Duodenal mucosa (tissue), 2 donors: ENCODE data around the gene MEAK7.

Experiments used
- H3K27ac ChIP-seq: one replicate; pipeline ENCODE4 v1.7.0; 2013; ENCODE audit warnings: low read depth, low read length
- H3K27me3 ChIP-seq, 2 donors: one replicate each; pipeline ENCODE4 v1.7.0; 2013; ENCODE audit warnings: low read length in 2 of 2, control low read depth in 1 of 2; ENCODE audit not compliant: insufficient read depth in 2 of 2, control insufficient read depth in 1 of 2
- H3K36me3 ChIP-seq, 2 donors: one replicate each; pipeline ENCODE4 v1.7.0; 2013; ENCODE audit warnings: low read length in 2 of 2, control low read depth in 1 of 2; ENCODE audit not compliant: insufficient read depth in 2 of 2, control insufficient read depth in 1 of 2
- H3K4me1 ChIP-seq, 2 donors: one replicate each; pipeline ENCODE4 v1.7.0; 2013; ENCODE audit warnings: low read length in 2 of 2, control low read depth in 1 of 2; ENCODE audit not compliant: insufficient read depth in 2 of 2, control insufficient read depth in 1 of 2
- H3K4me3 ChIP-seq, 2 donors: one replicate each; pipeline ENCODE4 v1.7.0; 2013; ENCODE audit warnings: low read length in 2 of 2, low read depth in 1 of 2
- H3K9ac ChIP-seq, 2 donors: one replicate each; pipeline ENCODE4 v1.7.0; 2013; ENCODE audit warnings: low read length in 2 of 2, low read depth in 1 of 2
- H3K9me3 ChIP-seq, 2 donors: one replicate each; pipeline ENCODE4 v1.7.0; 2013; ENCODE audit warnings: low read length in 2 of 2, control low read depth in 1 of 2; ENCODE audit not compliant: control insufficient read depth in 1 of 2

Gene MEAK7

DNA sequence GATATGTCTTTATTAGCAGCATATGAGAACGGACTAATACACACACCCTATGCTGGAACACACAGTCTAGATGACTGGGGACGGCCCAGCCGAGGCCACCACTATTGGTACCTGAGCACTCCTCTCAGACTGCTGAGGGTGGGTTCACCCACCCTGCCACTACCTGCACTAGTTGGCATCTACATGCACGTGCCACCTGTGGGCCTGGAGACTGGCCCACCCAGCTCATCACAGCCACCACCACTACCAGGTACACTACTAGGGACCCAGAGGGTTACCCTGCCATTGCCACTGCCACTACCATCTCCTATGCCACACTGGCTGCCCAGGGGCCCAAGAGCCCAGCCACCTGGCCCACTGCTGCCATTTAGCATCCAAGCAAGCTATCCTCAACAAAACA lies 32.5 kb downstream of the MEAK7 start:
- Histone ChIP-seq H3K27ac (no peak overlapping the region), H3K36me3 (peaks cover 4 to 12% of the 10 kb centered on the region in 2 donors)

GRCh38 chr16:84471316-84471715 lies 33.1 kb downstream of the MEAK7 start:
- H3K4me1 ChIP-seq: no peaks in the 10 kb centered on the region
- peaks cover 4 to 12% of the 10 kb centered on the region in 2 donors for H3K36me3 ChIP-seq
- no peak overlapping the region for H3K4me3 ChIP-seq
- no peak overlapping the region for H3K27ac ChIP-seq
- no peaks in the 10 kb centered on the region for H3K27me3 ChIP-seq
- peaks cover 10 to 15% of the 10 kb centered on the region in 2 donors for H3K9me3 ChIP-seq
- no peak overlapping the region for H3K9ac ChIP-seq

More for the DNA sequence above, 32.5 kb downstream of the MEAK7 start:
- H3K4me1 ChIP-seq: no peaks in the 10 kb centered on the region
- H3K9me3 ChIP-seq: peaks cover 10% of the 10 kb centered on the region in 2 donors
- no peak overlapping the region for H3K4me3 ChIP-seq
- no peak overlapping the region for H3K9ac ChIP-seq
- no peaks in the 10 kb centered on the region for H3K27me3 ChIP-seq

DNA sequence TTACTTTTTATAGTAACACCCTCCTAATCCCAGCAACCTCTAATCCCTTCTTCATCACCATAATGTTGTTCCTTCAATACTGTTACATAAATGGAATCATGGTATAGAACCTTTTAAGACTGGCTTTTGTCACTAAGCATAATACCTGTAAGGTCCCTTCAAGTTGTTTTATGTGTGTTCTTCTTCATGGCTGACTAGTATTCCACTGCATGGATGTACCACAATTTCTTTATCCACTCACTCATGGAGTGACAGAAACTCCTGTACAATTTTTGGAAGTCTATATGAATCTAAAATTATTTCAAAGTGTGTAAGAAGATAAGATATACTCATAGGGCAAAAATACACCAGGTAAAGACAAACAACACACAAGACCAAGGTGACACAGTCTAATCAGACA lies 36.8 kb downstream of the MEAK7 start:
- peaks cover 9 to 39% of the 10 kb centered on the region in 2 donors for H3K36me3 ChIP-seq
- no peak overlapping the region for H3K27ac ChIP-seq
- peaks cover 13 to 17% of the 10 kb centered on the region in 2 donors for H3K9me3 ChIP-seq
- no peak overlapping the region for H3K9ac ChIP-seq
- no peaks in the 10 kb centered on the region for H3K4me1 ChIP-seq
- no peaks in the 10 kb centered on the region for H3K27me3 ChIP-seq
- no peak overlapping the region for H3K4me3 ChIP-seq

DNA sequence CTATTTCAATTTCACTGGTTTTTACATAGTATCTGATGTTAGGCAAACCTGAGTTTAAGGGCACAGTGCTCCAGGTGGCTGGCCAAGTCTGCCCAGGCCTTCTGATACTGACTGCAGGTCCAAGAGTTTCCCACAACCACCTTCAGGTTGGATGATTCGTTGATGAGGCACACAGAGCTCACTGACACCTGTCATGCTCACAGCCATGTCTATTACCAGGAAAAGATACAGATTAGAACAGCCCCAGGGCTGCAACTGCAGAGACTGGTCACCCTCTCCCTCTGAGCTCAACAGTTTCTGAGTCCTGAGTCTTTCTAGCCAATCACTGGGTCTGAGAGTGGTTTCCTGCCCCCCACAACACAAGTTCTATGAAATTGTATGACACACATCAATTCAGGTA lies 37.2 kb downstream of the MEAK7 start:
- H3K27me3 ChIP-seq: no peaks in the 10 kb centered on the region
- no peak overlapping the region for H3K9ac ChIP-seq
- H3K27ac ChIP-seq: no peak overlapping the region
- H3K4me3 ChIP-seq: no peak overlapping the region
- peaks cover 11 to 43% of the 10 kb centered on the region in 2 donors for H3K36me3 ChIP-seq
- H3K4me1 ChIP-seq: no peaks in the 10 kb centered on the region
- peaks cover 13 to 17% of the 10 kb centered on the region in 2 donors for H3K9me3 ChIP-seq

GRCh38 chr16:84466692-84467091 lies 37.8 kb downstream of the MEAK7 start:
- Histone ChIP-seq H3K4me1 (no peaks in the 10 kb centered on the region), H3K36me3 (peaks cover 16 to 49% of the 10 kb centered on the region in 2 donors), H3K9ac (no peak overlapping the region), H3K27me3 (no peaks in the 10 kb centered on the region), H3K4me3 (no peak overlapping the region), H3K27ac (no peak overlapping the region), H3K9me3 (peaks cover 11 to 17% of the 10 kb centered on the region in 2 donors)

DNA sequence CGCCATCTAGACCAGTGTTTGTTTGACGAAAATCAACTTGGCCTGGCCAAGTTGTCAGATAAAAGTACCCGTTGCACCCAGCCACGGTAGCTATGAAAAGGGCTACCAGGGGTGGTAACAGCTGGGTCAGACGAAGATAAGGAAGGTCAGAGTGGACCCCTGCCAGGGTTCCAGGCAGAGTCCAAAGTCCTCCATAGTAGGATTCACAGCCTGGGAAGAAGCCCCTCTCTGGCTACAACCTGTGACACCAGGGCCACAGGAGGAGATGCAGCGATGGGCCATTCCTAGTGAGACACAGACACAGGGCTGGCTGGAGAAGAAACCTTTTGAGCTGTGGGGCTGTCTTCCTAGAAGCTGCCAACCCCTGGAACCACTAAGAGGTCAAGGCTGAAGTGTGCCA lies 39.3 kb downstream of the MEAK7 start:
- no peaks in the 10 kb centered on the region for H3K27me3 ChIP-seq
- no peak overlapping the region for H3K27ac ChIP-seq
- H3K36me3 ChIP-seq: peaks cover 28 to 64% of the 10 kb centered on the region in 2 donors
- peaks cover 11 to 17% of the 10 kb centered on the region in 2 donors for H3K9me3 ChIP-seq
- H3K9ac ChIP-seq: no peak overlapping the region
- no peaks in the 10 kb centered on the region for H3K4me1 ChIP-seq
- no peak overlapping the region for H3K4me3 ChIP-seq

- Histone ChIP-seq H3K9me3 (peaks cover 11 to 17% of the 10 kb centered on the region in 2 donors), H3K4me3 (no peak overlapping the region), H3K27me3 (no peaks in the 10 kb centered on the region), H3K9ac (no peak overlapping the region), H3K36me3 (peaks cover 28 to 74% of the 10 kb centered on the region in 2 donors), H3K27ac (no peak overlapping the region), H3K4me1 (no peaks in the 10 kb centered on the region)
Measured at GRCh38 chr16:84464116-84464515, 40.3 kb downstream of the MEAK7 start.

GRCh38 chr16:84463221-84463620 lies 41.2 kb downstream of the MEAK7 start:
- Histone ChIP-seq H3K4me3 (no peak overlapping the region), H3K36me3 (peaks cover 28 to 77% of the 10 kb centered on the region in 2 donors), H3K27me3 (no peaks in the 10 kb centered on the region), H3K27ac (no peak overlapping the region), H3K4me1 (no peaks in the 10 kb centered on the region), H3K9me3 (peaks cover 11 to 17% of the 10 kb centered on the region in 2 donors), H3K9ac (no peak overlapping the region)

DNA sequence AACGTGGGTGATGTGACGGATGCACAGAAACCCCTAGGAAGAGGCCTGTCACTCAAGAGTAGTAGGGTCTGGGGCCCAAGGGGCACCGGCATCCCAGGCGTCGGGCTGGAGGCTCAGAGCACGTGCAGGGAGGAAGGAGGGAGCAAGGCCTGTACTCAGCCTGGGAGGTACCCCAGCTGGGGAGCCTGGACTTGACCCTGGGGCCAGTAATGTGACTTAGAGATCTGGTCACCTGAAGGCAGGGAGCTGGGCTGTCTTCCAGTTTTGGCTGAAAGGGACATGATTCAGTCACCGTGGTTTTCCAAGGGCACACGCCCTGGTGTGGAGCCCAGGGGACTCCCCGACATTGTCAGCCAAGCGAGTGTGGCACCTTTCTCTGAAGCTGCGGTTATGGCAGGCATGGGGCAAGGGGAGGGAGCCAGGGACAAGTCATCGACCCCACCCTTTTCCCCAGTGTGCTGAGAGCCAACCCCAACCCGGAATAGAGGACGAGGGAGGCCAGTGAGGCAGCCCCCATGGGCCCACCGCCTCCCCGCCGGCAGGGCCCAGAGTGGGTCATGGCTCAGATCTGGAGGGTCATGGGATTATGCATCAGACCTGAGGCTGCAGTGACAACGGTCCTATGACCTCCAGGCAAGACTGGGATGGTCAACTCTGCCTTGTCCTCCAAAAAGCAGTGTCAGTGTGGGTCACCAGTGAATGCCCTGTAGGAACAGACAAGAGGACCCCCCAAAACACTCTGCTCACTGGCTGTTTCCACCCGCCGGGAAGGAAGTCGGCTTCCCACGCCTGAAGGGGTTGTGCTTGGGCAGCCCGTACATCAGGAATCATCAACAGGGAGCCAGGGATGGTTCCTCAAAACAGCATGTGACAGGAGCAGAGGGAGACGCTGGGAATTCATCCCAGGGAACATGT lies 41.9 kb downstream of the MEAK7 start:
- Histone ChIP-seq H3K27ac (no peak overlapping the region), H3K9ac (no peak overlapping the region), H3K4me3 (no peak overlapping the region), H3K36me3 (peaks cover 24 to 71% of the 10 kb centered on the region in 2 donors), H3K9me3 (peaks cover 9 to 10% of the 10 kb centered on the region in 2 donors), H3K4me1 (no peaks in the 10 kb centered on the region), H3K27me3 (no peaks in the 10 kb centered on the region)

DNA sequence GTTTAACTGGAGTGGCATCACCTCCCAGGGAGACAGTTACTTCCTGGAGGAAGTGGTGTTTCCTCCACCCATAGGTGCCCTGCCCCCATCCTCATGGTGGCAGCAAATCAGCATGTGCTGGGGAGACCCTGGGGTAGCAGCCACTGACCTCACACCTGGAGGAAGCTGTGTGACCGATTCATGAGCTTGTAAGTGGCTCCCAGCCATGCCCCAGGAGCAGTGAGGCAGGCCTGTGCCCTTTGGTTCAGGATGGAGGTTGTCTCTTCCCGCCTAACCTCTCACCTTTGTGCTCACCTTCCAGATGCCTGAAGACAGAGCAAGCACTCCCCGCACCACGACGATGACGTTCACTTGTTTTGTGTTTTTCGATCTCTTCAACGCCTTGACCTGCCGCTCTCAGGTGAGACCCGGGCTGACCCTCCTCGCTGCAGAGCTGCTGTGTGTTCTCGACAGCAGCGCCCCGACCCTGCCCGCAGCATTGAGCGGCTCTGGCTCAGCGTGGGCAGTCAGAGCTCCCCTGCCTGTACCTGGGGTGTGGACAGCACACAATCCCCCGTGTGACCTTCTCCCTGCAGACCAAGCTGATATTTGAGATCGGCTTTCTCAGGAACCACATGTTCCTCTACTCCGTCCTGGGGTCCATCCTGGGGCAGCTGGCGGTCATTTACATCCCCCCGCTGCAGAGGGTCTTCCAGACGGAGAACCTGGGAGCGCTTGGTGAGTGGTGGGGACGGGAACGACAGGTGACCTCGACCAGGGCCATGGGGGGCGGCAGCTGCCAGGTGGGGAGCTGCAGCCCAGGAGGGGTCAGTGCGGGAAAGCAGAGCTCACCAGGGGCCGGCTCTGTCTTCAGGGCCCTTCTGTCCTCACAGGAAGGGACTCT lies 42.8 kb downstream of the MEAK7 start:
- no peak overlapping the region for H3K9ac ChIP-seq
- no peak overlapping the region for H3K27ac ChIP-seq
- no peaks in the 10 kb centered on the region for H3K27me3 ChIP-seq
- H3K9me3 ChIP-seq: peaks cover 3 to 5% of the 10 kb centered on the region in 2 donors
- no peaks in the 10 kb centered on the region for H3K4me1 ChIP-seq
- H3K36me3 ChIP-seq: peaks cover 24 to 65% of the 10 kb centered on the region in 2 donors
- no peak overlapping the region for H3K4me3 ChIP-seq
